ENCODE data around the gene TUSC1. TPM values are rescaled to one million over a fixed set of nuclear protein-coding genes. Genes with fewer than 3 reads are reported as not detected.

Gene TUSC1
- 10.0 TPM for total RNA-seq

GRCh38 chr9:25678147-25678666 lies at the start of gene TUSC1:
Gene TUSC1 (minus strand): TSS chr9:25678444. CDS start chr9:25678312, 132 bp downstream.

